Measurements from ENCODE around the gene ISM2.

ISM2 gene

GRCh38 chr14:77474479-77475177 lies 24.0 kb downstream of the ISM2 start:
- Histone ChIP-seq H3K4me2 (ENCODE audit: low read depth, low read length) (no peak overlapping the region), H3K4me1 (ENCODE audit: low read length) (no peaks in the 10 kb centered on the region), H3K27ac (ENCODE audit: low read length) (no peak overlapping the region), H3K27me3 (replicated peaks; ENCODE audit: insufficient read depth, low read length) (no peaks in the 10 kb centered on the region), H3K9me3 (replicated peaks; ENCODE audit: insufficient read depth, low read length) (no peaks in the 10 kb centered on the region), H4K20me1 (ENCODE audit: insufficient read depth, low read length) (no peaks in the 10 kb centered on the region), H3K9ac (ENCODE audit: low read length) (no peak overlapping the region), H3K9me2 (replicated peaks; ENCODE audit: insufficient read depth, low read length) (no peaks in the 10 kb centered on the region), H3K79me2 (ENCODE audit: low read length) (no peaks in the 10 kb centered on the region), H3K4me3 (ENCODE audit: low read length) (no peak overlapping the region), H3K36me3 (replicated peaks; ENCODE audit: insufficient read depth, low read length) (no peaks in the 10 kb centered on the region), H2AFZ (ENCODE audit: low read length) (no peak overlapping the region), H3F3A (ENCODE audit: insufficient read depth, low read length) (no peaks in the 10 kb centered on the region)
- no peak for DNase-seq
- TF ChIP-seq EZH2phosphoT487 (IDR thresholded peaks at IDR 0.05; ENCODE audit: low read length) (no peak), EZH2 (optimal IDR thresholded peaks at IDR 0.05; ENCODE audit: low read depth, low read length) (no peak), CTCF (IDR thresholded peaks at IDR 0.05; ENCODE audit: low read length) (no peak)

DNA sequence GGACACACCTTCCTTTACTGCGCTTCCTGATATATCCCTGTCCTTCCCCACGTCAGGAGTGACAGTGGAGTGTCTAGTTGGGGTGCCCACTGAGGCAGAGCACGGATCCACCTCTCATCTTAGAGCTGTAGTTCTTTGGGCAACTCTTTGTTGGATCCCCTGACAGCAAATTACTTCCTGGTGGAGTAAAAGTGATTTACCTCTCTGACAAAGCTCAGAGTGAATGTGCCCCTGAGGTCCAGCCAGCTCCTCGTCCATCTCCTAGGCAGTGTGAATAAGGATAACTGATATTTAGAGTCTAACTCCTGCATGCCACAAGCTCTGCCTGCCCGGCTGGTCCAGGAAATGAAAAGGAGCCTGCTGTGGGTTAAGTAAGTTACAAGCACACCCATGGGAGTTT lies 24.7 kb downstream of the ISM2 start:
- Histone ChIP-seq H3K27me3 (replicated peaks; ENCODE audit: insufficient read depth, low read length) (no peaks in the 10 kb centered on the region), H3K9me2 (replicated peaks; ENCODE audit: insufficient read depth, low read length) (no peaks in the 10 kb centered on the region), H3K9me3 (replicated peaks; ENCODE audit: insufficient read depth, low read length) (no peaks in the 10 kb centered on the region), H3K27ac (ENCODE audit: low read length) (no peak overlapping the region), H3F3A (ENCODE audit: insufficient read depth, low read length) (no peaks in the 10 kb centered on the region), H3K36me3 (replicated peaks; ENCODE audit: insufficient read depth, low read length) (no peaks in the 10 kb centered on the region), H3K4me3 (ENCODE audit: low read length) (no peak overlapping the region), H3K9ac (ENCODE audit: low read length) (no peak overlapping the region), H4K20me1 (ENCODE audit: insufficient read depth, low read length) (no peaks in the 10 kb centered on the region), H2AFZ (ENCODE audit: low read length) (no peak overlapping the region), H3K79me2 (ENCODE audit: low read length) (no peaks in the 10 kb centered on the region), H3K4me2 (ENCODE audit: low read depth, low read length) (no peak overlapping the region), H3K4me1 (ENCODE audit: low read length) (no peaks in the 10 kb centered on the region)
- TF ChIP-seq CTCF (IDR thresholded peaks at IDR 0.05; ENCODE audit: low read length) (no peak), EZH2 (optimal IDR thresholded peaks at IDR 0.05; ENCODE audit: low read depth, low read length) (no peak), EZH2phosphoT487 (IDR thresholded peaks at IDR 0.05; ENCODE audit: low read length) (no peak)
- DNase-seq, result no peak

- Histone ChIP-seq H3K9ac (ENCODE audit: low read length) (no peak overlapping the region), H4K20me1 (ENCODE audit: insufficient read depth, low read length) (no peaks in the 10 kb centered on the region), H3K27me3 (replicated peaks; ENCODE audit: insufficient read depth, low read length) (no peaks in the 10 kb centered on the region), H2AFZ (ENCODE audit: low read length) (no peak overlapping the region), H3F3A (ENCODE audit: insufficient read depth, low read length) (no peaks in the 10 kb centered on the region), H3K9me2 (replicated peaks; ENCODE audit: insufficient read depth, low read length) (no peaks in the 10 kb centered on the region), H3K4me3 (ENCODE audit: low read length) (no peak overlapping the region), H3K36me3 (replicated peaks; ENCODE audit: insufficient read depth, low read length) (no peaks in the 10 kb centered on the region), H3K79me2 (ENCODE audit: low read length) (no peaks in the 10 kb centered on the region), H3K4me2 (ENCODE audit: low read depth, low read length) (no peak overlapping the region), H3K9me3 (replicated peaks; ENCODE audit: insufficient read depth, low read length) (no peaks in the 10 kb centered on the region), H3K4me1 (ENCODE audit: low read length) (no peaks in the 10 kb centered on the region), H3K27ac (ENCODE audit: low read length) (no peak overlapping the region)
- no peak for DNase-seq
- TF ChIP-seq EZH2 (optimal IDR thresholded peaks at IDR 0.05; ENCODE audit: low read depth, low read length) (no peak), EZH2phosphoT487 (IDR thresholded peaks at IDR 0.05; ENCODE audit: low read length) (no peak), CTCF (IDR thresholded peaks at IDR 0.05; ENCODE audit: low read length) (no peak)
Measured at GRCh38 chr14:77470224-77470870, 28.3 kb downstream of the ISM2 start.

Measured in MM.1S (cell line).